Inflammatory macrophage treated with lipopolysaccharide for 1 hour (primary cell): Measurements from ENCODE around the gene VN1R2.
"Not testable (repeated sequence)": the region's sequence is repeated elsewhere in the genome, so short reads cannot be mapped to it uniquely, and the experiment has no call there.

ENCODE experiments used
- DNase-seq, 2 donors: peaks; one replicate each; pipeline ENCODE4 v3.0.0-alpha.2; 2020 to 2022

VN1R2 gene

DNA sequence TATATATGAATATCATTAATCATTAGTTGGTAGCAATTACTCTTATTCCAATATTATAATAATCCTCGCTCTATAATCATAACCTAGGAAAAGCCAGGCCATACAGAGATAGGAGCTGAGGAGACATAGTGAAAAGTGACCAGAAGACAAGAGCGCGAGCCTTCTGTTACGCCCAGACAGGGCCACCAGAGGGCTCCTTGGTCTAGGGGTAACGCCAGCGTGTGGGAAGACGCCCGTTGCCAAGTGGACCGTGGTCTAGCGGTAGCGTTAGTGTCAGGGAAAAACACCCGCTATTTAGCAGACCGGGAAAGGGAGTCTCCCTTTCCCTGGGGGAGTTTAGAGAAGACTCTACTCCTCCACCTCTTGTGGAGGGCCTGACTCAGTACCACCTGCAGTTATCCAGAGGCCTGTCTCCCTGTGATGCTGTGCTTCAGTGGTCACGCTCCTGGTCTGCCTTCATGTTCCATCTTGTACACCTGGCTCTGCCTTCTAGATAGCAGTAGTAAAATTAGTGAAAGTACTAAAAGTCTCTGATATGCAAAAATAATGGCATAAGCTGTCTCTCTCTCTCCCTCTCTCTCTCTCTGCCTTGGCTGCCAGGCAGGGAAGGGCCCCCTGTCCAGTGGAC is at the start of gene VN1R2:
TSS of gene VN1R2 (plus strand) at position 578 of the 628 bp plus-strand sequence. CDS start 84 bp downstream, outside the sequence.
- not testable (repeated sequence) for DNase-seq

GRCh38 chr19:53211554-53211953 is 46.5 kb upstream of the VN1R2 start:
- DNase-seq = not testable (repeated sequence)

- DNase-seq = no peak
These were observed 45.3 kb upstream of the VN1R2 start for GRCh38 chr19:53212703-53213320.

DNA sequence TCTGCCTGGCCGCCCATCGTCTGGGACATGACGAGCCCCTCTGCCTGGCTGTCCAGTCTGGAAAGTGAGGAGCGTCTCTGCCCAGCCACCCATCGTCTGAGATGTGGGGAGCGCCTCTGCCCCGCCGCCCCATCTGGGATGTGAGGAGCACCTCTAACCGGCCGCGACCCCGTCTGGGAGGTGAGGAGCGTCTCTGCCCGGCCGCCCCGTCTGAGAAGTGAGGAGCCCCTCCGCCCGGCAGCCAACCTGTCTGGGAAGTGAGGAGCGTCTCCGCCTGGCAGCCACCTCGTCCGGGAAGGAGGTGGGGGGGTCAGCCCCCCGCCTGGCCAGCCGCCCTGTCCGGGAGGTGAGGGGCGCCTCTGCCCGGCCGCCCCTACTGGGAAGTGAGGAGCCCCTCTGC is 35.4 kb upstream of the VN1R2 start:
- DNase-seq = not testable (repeated sequence)

DNA sequence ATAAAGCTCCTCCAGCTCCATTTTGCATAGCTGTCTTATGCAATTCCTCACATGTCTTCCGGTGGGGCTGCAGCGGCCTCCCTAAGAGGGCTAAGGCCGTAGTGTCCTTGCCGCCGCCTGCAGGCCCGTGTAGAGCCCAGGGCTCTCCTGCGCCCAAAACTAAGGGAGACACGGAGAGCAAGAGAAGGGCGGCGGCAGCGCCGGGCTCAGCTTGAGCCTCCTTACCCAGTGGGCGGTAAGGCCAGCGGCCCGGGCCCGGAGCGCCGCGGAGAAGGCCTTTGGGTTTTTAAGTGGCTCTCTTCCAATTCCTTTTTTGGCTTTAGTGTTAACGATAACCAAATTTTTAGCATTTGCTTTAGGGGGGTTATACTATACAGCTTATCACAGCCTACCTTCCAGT is 33.5 kb upstream of the VN1R2 start:
- no peak for DNase-seq

DNA sequence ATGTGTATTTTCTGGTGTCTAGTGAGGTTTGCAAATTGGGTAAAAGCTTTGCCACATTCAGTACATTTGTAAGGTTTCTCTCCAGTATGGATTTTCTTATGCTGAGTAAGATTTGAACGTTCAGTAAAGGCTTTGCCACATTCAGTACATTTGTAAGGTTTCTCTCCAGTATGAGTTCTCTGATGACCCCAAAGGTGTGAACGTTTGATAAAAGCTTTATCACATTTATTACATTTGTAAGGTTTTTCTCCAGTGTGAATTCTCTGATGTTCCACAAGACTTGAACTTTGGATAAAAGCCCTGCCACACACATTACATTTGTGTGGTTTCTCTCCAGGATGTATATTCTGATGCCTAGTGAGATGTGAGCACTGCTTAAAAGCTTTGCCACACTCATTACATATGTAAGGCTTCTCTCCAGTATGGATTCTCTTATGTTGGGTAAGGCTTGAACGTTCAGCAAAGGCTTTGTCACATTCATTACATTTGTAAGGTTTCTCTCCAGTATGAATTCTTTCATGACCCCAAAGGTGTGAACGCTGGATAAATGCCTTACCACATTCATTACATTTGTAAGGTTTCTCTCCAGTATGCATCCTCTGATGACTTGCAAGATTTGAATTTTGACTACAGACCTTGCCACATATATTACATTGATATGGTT is 20.8 kb upstream of the VN1R2 start:
- no peak for DNase-seq

GRCh38 chr19:53246498-53246897 is 11.6 kb upstream of the VN1R2 start:
- no peak for DNase-seq

DNA sequence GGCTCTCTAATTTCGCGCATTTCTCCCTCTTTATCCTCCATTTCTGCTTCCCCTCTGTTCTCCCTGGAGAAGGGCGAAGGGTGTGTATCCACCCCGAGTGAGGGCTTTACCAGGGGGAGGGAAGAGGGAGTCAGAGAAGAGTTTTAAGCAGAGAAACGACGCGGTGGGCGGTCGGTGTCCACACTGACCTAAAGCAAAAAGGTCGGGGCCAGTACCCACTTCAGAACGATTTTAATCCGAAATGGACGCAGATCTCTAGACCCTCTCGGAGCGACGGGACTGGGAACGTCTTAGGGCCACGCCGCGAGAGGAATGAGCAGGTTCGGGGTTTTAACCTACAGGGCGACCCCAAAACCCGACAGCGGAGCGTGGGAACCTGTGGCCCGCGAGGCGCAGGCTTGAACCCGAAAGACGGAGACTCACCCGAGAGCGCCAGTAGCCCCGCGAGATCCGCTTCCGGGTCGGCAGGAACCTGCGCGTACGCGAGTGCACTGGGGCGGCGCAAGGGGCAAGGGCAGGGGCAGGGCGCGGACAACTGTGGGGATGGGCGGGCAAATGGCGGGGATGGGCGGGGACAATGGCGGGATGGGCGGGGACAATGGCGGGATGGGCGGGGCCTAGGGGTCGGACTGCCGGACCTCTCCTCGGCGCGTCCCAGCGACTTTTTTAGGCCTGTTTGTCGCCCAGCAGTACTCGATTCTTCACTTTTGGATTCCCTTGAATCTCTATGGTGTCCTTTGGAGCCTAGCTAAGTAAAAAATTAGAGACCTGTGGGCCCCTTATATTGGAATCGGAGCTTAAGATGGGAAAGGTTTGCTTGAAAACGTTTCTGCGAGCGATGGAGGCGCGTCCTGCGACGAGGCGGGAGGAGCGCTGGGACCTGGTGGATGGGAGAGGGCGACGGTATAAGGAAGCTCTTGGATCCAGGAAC is 3.4 kb upstream of the VN1R2 start, which contains the start of gene ZNF677:
TSS of gene ZNF677 (minus strand) at position 463 of the 931 bp plus-strand sequence. CDS start 3,323 bp downstream, outside the sequence.
- peak; percentile 80 to 84 for DNase-seq

- DNase-seq = not testable (repeated sequence)
These were observed 9.5 kb downstream of the VN1R2 start, which contains the start of gene VN1R4 for GRCh38 chr19:53267623-53268022. TSS of gene VN1R4 (minus strand) at chr19:53267723. CDS start at chr19:53267665, 58 bp downstream.

- DNase-seq = not testable (repeated sequence)
These were observed 11.8 kb downstream of the VN1R2 start for GRCh38 chr19:53269861-53270260.

GRCh38 chr19:53272044-53272443 is 14.0 kb downstream of the VN1R2 start:
- no peak for DNase-seq

DNA sequence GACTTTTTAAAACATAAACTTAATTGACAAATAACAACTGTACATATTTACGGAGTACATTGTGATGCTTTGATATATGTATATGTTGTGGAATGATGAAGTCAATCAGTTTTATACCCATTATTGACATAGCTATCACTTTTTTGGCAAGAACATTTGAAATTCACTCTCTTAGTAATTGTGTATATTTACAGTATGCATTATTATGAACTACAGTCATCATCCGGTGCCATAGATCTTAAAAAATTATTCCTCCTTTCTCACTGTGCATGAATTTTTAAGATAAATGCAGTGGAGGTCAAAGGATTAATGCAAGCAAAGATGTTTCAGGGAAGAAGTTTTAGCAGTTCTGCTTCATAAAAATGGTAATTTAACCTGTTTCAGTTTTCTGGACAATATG is 17.4 kb downstream of the VN1R2 start:
- no peak for DNase-seq

GRCh38 chr19:53281947-53282346 is 23.9 kb downstream of the VN1R2 start:
- DNase-seq = not testable (repeated sequence)

DNA sequence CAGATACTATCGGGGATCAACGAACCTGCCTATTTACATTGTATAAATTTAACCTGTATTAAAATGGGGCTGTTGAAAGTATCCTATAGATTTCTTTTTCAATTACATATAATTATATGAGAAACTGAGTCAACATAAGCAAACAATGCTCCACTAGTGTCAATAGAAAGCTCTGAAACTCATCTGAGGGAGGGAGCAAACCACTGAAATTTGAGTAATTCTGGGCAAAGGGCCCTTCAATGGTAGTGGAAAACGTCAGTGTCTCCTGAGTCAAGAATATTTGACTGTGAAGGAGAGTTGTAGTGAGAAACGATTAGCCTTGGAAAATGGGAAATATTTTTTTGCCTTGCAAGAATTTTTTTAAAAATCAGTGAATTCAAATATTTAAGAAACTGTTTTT is 27.0 kb downstream of the VN1R2 start:
- DNase-seq = no peak

- no peak for DNase-seq
These were observed 32.9 kb downstream of the VN1R2 start for GRCh38 chr19:53290758-53291549.

- no peak for DNase-seq
These were observed 36.8 kb downstream of the VN1R2 start for GRCh38 chr19:53294786-53295441.

- DNase-seq = not testable (repeated sequence)
These were observed 43.2 kb downstream of the VN1R2 start for GRCh38 chr19:53301341-53301740.

DNA sequence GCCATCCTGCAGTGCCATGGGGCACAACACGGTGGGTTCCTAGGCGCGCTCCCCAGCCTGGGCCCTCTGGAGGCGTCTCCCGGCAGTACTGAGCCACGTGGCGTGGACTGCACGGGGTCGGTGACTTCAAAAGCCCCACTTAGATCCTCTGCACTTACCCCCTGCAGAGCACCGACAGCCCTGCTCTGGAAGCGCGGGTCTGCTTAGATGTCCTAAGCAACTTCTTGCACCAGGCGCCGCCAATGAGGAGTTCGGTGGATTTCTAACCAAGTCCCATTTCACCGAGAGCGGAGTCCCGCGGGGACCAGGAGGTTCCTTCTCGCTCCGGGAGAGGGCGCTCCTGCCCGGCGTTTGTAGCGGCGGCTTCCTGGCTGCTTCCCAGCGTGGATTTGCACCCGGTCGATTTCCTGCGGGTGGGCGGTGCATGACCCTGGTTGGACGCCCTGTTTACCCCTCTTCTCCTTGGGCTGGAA is 50.3 kb downstream of the VN1R2 start:
- DNase-seq = no peak
